ENCODE results near the gene EPHB2.

EPHB2 gene

GRCh38 chr1:22970096-22970495, 259.5 kb downstream of the EPHB2 start:
- Histone ChIP-seq H3F3A (ENCODE audit: low read depth) (no peaks in the 10 kb centered on the region), H3K79me2 (ENCODE audit: insufficient read depth, low read length) (no peaks in the 10 kb centered on the region)

More at GRCh38 chr1:22970096-22970495, 259.5 kb downstream of the EPHB2 start:
- TF ChIP-seq EZH2phosphoT487 (IDR thresholded peaks at IDR 0.05; ENCODE audit: borderline replicate concordance) (no peak), CTCF (conservative IDR thresholded peaks at IDR 0.05; ENCODE audit: low read length) (no peak)
- Histone ChIP-seq H3K4me1 (ENCODE audit: insufficient read depth, low read length, poor library complexity, severe bottlenecking) (no peaks in the 10 kb centered on the region), H3K27me3 (ENCODE audit: insufficient read depth, low read length, poor library complexity, severe bottlenecking) (peaks cover 17% of the 10 kb centered on the region), H2AFZ (ENCODE audit: low read length) (no peak overlapping the region), H3K9me3 (ENCODE audit: insufficient read depth, low read depth, low read length) (no peaks in the 10 kb centered on the region), H3K36me3 (ENCODE audit: insufficient read depth, low read length) (no peaks in the 10 kb centered on the region), H4K20me1 (ENCODE audit: insufficient read depth, low read length, poor library complexity, severe bottlenecking) (no peaks in the 10 kb centered on the region), H3K4me2 (ENCODE audit: low read depth, low read length, poor library complexity, severe bottlenecking) (no peak overlapping the region), H3K4me3 (ENCODE audit: low read length, poor library complexity, severe bottlenecking) (no peak overlapping the region), H3K9ac (ENCODE audit: low read depth, low read length, poor library complexity, severe bottlenecking) (no peak overlapping the region), H3K9me2 (replicated peaks; ENCODE audit: low read depth, low read length) (no peaks in the 10 kb centered on the region)

Data from Loucy (cell line).